Osteocyte (in vitro differentiated cells): ENCODE data around the gene TULP1. TPM values are rescaled to one million over a fixed set of nuclear protein-coding genes. Genes with fewer than 3 reads are reported as not detected.

Experiments used
- DNase-seq: peaks from one replicate; pipeline ENCODE4 v3.0.0; 2021; ENCODE audit warnings: mixed read lengths; ENCODE audit not compliant: unreplicated experiment; ENCODE audit errors: extremely low spot score
- H3K27ac Mint-ChIP-seq: one replicate; pipeline ENCODE4 v1.8.0; 2021; ENCODE audit warnings: mild to moderate bottlenecking, mixed read lengths; ENCODE audit not compliant: unreplicated experiment
- H3K27me3 Mint-ChIP-seq: one replicate; pipeline ENCODE4 v1.8.0; 2021; ENCODE audit warnings: mixed read lengths; ENCODE audit not compliant: unreplicated experiment
- H3K36me3 Mint-ChIP-seq: one replicate; pipeline ENCODE4 v1.8.0; 2021; ENCODE audit warnings: mixed read lengths; ENCODE audit not compliant: unreplicated experiment
- H3K4me1 Mint-ChIP-seq: one replicate; pipeline ENCODE4 v1.8.0; 2021; ENCODE audit warnings: mixed read lengths; ENCODE audit not compliant: unreplicated experiment
- H3K4me3 Mint-ChIP-seq: one replicate; pipeline ENCODE4 v1.8.0; 2021; ENCODE audit warnings: mild to moderate bottlenecking, moderate library complexity, mixed read lengths; ENCODE audit not compliant: unreplicated experiment
- H3K9me3 Mint-ChIP-seq: one replicate; pipeline ENCODE4 v1.8.0; 2021; ENCODE audit warnings: mixed read lengths; ENCODE audit not compliant: unreplicated experiment
- CTCF ChIP-seq: fragments of 200-600 bp; sonication (generic); IDR thresholded peaks from 2 replicates; pipeline ENCODE4 v1.5.0; 2021; ENCODE audit warnings: antibody characterized with exemption, mild to moderate bottlenecking, moderate library complexity
- total RNA-seq: library from RNA; stranded (reverse); gene quantifications from 2 replicates; pipeline ENCODE4 v1.2.1, GENCODE V29; 2021

TULP1 gene
- total RNA-seq, 1 donor from 2014 or later = not detected

- Mint-ChIP-seq H3K4me1 (peaks cover 71% of the 10 kb centered on the region), H3K4me3 (peak overlapping the region; percentile 82), H3K36me3 (no peaks in the 10 kb centered on the region), H3K9me3 (no peaks in the 10 kb centered on the region), H3K27ac (peak overlapping the region; percentile 85), H3K27me3 (no peaks in the 10 kb centered on the region)
- DNase-seq = no peak
- TF ChIP-seq CTCF = no peak
Observed at GRCh38 chr6:35496036-35496840, 16.5 kb downstream of the TULP1 start.

- DNase-seq = no peak
- no peaks in the 10 kb centered on the region for H3K27me3 Mint-ChIP-seq
- TF ChIP-seq CTCF = no peak
- H3K36me3 Mint-ChIP-seq = no peaks in the 10 kb centered on the region
- H3K4me3 Mint-ChIP-seq = peak overlapping the region; percentile 82
- peak overlapping the region; percentile 85 for H3K27ac Mint-ChIP-seq
- H3K9me3 Mint-ChIP-seq = no peaks in the 10 kb centered on the region
- H3K4me1 Mint-ChIP-seq = peaks cover 71% of the 10 kb centered on the region
Observed at GRCh38 chr6:35495258-35496035, 17.2 kb downstream of the TULP1 start.

GRCh38 chr6:35494161-35494563 lies 18.5 kb downstream of the TULP1 start:
- Mint-ChIP-seq H3K27me3 (no peaks in the 10 kb centered on the region), H3K9me3 (no peaks in the 10 kb centered on the region), H3K36me3 (no peaks in the 10 kb centered on the region), H3K27ac (peak overlapping the region; percentile 60), H3K4me3 (peak overlapping the region; percentile 16), H3K4me1 (peaks cover 73% of the 10 kb centered on the region)
- DNase-seq = no peak
- TF ChIP-seq CTCF = no peak

GRCh38 chr6:35493307-35493983 lies 19.3 kb downstream of the TULP1 start:
- no peak for DNase-seq
- H3K27me3 Mint-ChIP-seq = no peaks in the 10 kb centered on the region
- H3K27ac Mint-ChIP-seq = peak overlapping the region; percentile 84
- H3K36me3 Mint-ChIP-seq = no peaks in the 10 kb centered on the region
- H3K4me3 Mint-ChIP-seq = peak overlapping the region; percentile 16
- peaks cover 71% of the 10 kb centered on the region for H3K4me1 Mint-ChIP-seq
- no peaks in the 10 kb centered on the region for H3K9me3 Mint-ChIP-seq
- no peak for TF ChIP-seq CTCF

GRCh38 chr6:35492974-35493284 lies 19.8 kb downstream of the TULP1 start:
- no peaks in the 10 kb centered on the region for H3K36me3 Mint-ChIP-seq
- peaks cover 71% of the 10 kb centered on the region for H3K4me1 Mint-ChIP-seq
- H3K4me3 Mint-ChIP-seq = no peak overlapping the region
- no peak for TF ChIP-seq CTCF
- no peaks in the 10 kb centered on the region for H3K9me3 Mint-ChIP-seq
- DNase-seq = no peak
- H3K27ac Mint-ChIP-seq = peak overlapping the region; percentile 84
- H3K27me3 Mint-ChIP-seq = no peaks in the 10 kb centered on the region
